Measurements from ENCODE around the gene EVA1A. TPM values are rescaled to one million over a fixed set of nuclear protein-coding genes. Genes with fewer than 3 reads are reported as not detected.

EVA1A gene
- total and polyA plus RNA-seq, 5 donors from 2014 or later: not detected

GRCh38 chr2:75586971-75587370 lies 26.2 kb upstream of the EVA1A start:
- Mint-ChIP-seq H3K9me3 (peaks cover 0 to 9% (median 0%) of the 10 kb centered on the region in 7 donors), H3K27ac (no peak overlapping the region), H3K36me3 (no peaks in the 10 kb centered on the region), H3K4me1 (no peaks in the 10 kb centered on the region), H3K4me3 (no peak overlapping the region), H3K27me3 (peaks cover 11% of the 10 kb centered on the region)
- Histone ChIP-seq H3K36me3 (ENCODE audit: control insufficient read depth, insufficient read depth, low read length) (no peaks in the 10 kb centered on the region), H3K4me1 (ENCODE audit: control insufficient read depth, insufficient read depth, low read length, poor library complexity, severe bottlenecking) (no peaks in the 10 kb centered on the region), H3K27ac (ENCODE audit: insufficient read depth, low read length, poor library complexity, severe bottlenecking) (no peak overlapping the region), H3K27me3 (ENCODE audit: control insufficient read depth, insufficient read depth, low read length) (no peaks in the 10 kb centered on the region), H3K9me3 (ENCODE audit: control insufficient read depth in 2 of 2, low read length in 2 of 2) (no peaks in the 10 kb centered on the region), H3K4me3 (ENCODE audit: low read depth, low read length) (no peak overlapping the region)
- ATAC-seq (ENCODE audit: low read depth in 2 of 2) (no peak), DNase-seq (no peak)

GRCh38 chr2:75582840-75583239 lies 22.1 kb upstream of the EVA1A start:
- Histone ChIP-seq H3K27me3 (ENCODE audit: control insufficient read depth, insufficient read depth, low read length) (no peaks in the 10 kb centered on the region), H3K9me3 (ENCODE audit: control insufficient read depth in 2 of 2, low read length in 2 of 2) (no peaks in the 10 kb centered on the region), H3K27ac (ENCODE audit: insufficient read depth, low read length, poor library complexity, severe bottlenecking) (no peak overlapping the region), H3K4me3 (ENCODE audit: low read depth, low read length) (no peak overlapping the region), H3K4me1 (ENCODE audit: control insufficient read depth, insufficient read depth, low read length, poor library complexity, severe bottlenecking) (no peaks in the 10 kb centered on the region), H3K36me3 (ENCODE audit: control insufficient read depth, insufficient read depth, low read length) (no peaks in the 10 kb centered on the region)
- ATAC-seq (ENCODE audit: low read depth in 2 of 2): no peak
- H3K36me3 Mint-ChIP-seq: no peaks in the 10 kb centered on the region
- no peaks in the 10 kb centered on the region for H3K4me1 Mint-ChIP-seq
- no peak overlapping the region for H3K4me3 Mint-ChIP-seq
- H3K27me3 Mint-ChIP-seq: peaks cover 2% of the 10 kb centered on the region
- peaks cover 0 to 9% (median 0%) of the 10 kb centered on the region in 7 donors for H3K9me3 Mint-ChIP-seq
- no peak for DNase-seq
- no peak overlapping the region for H3K27ac Mint-ChIP-seq

GRCh38 chr2:75580606-75581005 lies 19.9 kb upstream of the EVA1A start:
- H3K36me3 Mint-ChIP-seq: no peaks in the 10 kb centered on the region
- peaks cover 0 to 9% (median 0%) of the 10 kb centered on the region in 7 donors for H3K9me3 Mint-ChIP-seq
- Histone ChIP-seq H3K36me3 (ENCODE audit: control insufficient read depth, insufficient read depth, low read length) (no peaks in the 10 kb centered on the region), H3K27ac (ENCODE audit: insufficient read depth, low read length, poor library complexity, severe bottlenecking) (no peak overlapping the region), H3K4me1 (ENCODE audit: control insufficient read depth, insufficient read depth, low read length, poor library complexity, severe bottlenecking) (no peaks in the 10 kb centered on the region), H3K4me3 (ENCODE audit: low read depth, low read length) (no peak overlapping the region), H3K9me3 (ENCODE audit: control insufficient read depth in 2 of 2, low read length in 2 of 2) (no peaks in the 10 kb centered on the region), H3K27me3 (ENCODE audit: control insufficient read depth, insufficient read depth, low read length) (no peaks in the 10 kb centered on the region)
- no peak overlapping the region for H3K27ac Mint-ChIP-seq
- no peak for DNase-seq
- no peaks in the 10 kb centered on the region for H3K4me1 Mint-ChIP-seq
- no peak for ATAC-seq (ENCODE audit: low read depth in 2 of 2)
- no peaks in the 10 kb centered on the region for H3K27me3 Mint-ChIP-seq
- no peak overlapping the region for H3K4me3 Mint-ChIP-seq

- no peak overlapping the region for H3K27ac ChIP-seq (ENCODE audit: insufficient read depth, low read length, poor library complexity, severe bottlenecking)
- ATAC-seq (ENCODE audit: low read depth in 2 of 2) (no peak), DNase-seq (no peak)
- Mint-ChIP-seq H3K4me3 (no peak overlapping the region), H3K27me3 (no peaks in the 10 kb centered on the region), H3K36me3 (no peaks in the 10 kb centered on the region), H3K27ac (no peak overlapping the region), H3K9me3 (peaks cover 0 to 9% (median 0%) of the 10 kb centered on the region in 7 donors), H3K4me1 (no peaks in the 10 kb centered on the region)
- no peak overlapping the region for H3K4me3 ChIP-seq (ENCODE audit: low read depth, low read length)
- H3K4me1 ChIP-seq (ENCODE audit: control insufficient read depth, insufficient read depth, low read length, poor library complexity, severe bottlenecking): no peaks in the 10 kb centered on the region
- H3K27me3 ChIP-seq (ENCODE audit: control insufficient read depth, insufficient read depth, low read length): no peaks in the 10 kb centered on the region
- H3K9me3 ChIP-seq (ENCODE audit: control insufficient read depth in 2 of 2, low read length in 2 of 2): no peaks in the 10 kb centered on the region
- no peaks in the 10 kb centered on the region for H3K36me3 ChIP-seq (ENCODE audit: control insufficient read depth, insufficient read depth, low read length)
Observed at GRCh38 chr2:75580156-75580555, 19.4 kb upstream of the EVA1A start.

- Mint-ChIP-seq H3K4me3 (no peak overlapping the region), H3K9me3 (peaks cover 0 to 9% (median 0%) of the 10 kb centered on the region in 7 donors), H3K36me3 (no peaks in the 10 kb centered on the region), H3K27ac (no peak overlapping the region), H3K27me3 (no peaks in the 10 kb centered on the region), H3K4me1 (no peaks in the 10 kb centered on the region)
- DNase-seq (no peak), ATAC-seq (ENCODE audit: low read depth in 2 of 2) (no peak)
- no peaks in the 10 kb centered on the region for H3K9me3 ChIP-seq (ENCODE audit: control insufficient read depth in 2 of 2, low read length in 2 of 2)
- H3K27ac ChIP-seq (ENCODE audit: insufficient read depth, low read length, poor library complexity, severe bottlenecking): no peak overlapping the region
- H3K36me3 ChIP-seq (ENCODE audit: control insufficient read depth, insufficient read depth, low read length): no peaks in the 10 kb centered on the region
- H3K27me3 ChIP-seq (ENCODE audit: control insufficient read depth, insufficient read depth, low read length): no peaks in the 10 kb centered on the region
- no peaks in the 10 kb centered on the region for H3K4me1 ChIP-seq (ENCODE audit: control insufficient read depth, insufficient read depth, low read length, poor library complexity, severe bottlenecking)
- no peak overlapping the region for H3K4me3 ChIP-seq (ENCODE audit: low read depth, low read length)
Observed at GRCh38 chr2:75579186-75579585, 18.4 kb upstream of the EVA1A start.

- no peaks in the 10 kb centered on the region for H3K27me3 Mint-ChIP-seq
Observed at GRCh38 chr2:75577280-75577679, 16.5 kb upstream of the EVA1A start.

GRCh38 chr2:75574106-75574505 lies 13.4 kb upstream of the EVA1A start:
- ATAC-seq (ENCODE audit: low read depth in 2 of 2) (no peak), DNase-seq (no peak)
- Mint-ChIP-seq H3K4me1 (no peaks in the 10 kb centered on the region), H3K27ac (no peak overlapping the region), H3K27me3 (peaks cover 6% of the 10 kb centered on the region), H3K9me3 (peaks cover 0 to 3% (median 0%) of the 10 kb centered on the region in 7 donors), H3K36me3 (no peaks in the 10 kb centered on the region), H3K4me3 (no peak overlapping the region)
- Histone ChIP-seq H3K4me3 (ENCODE audit: low read depth, low read length) (no peak overlapping the region), H3K27ac (ENCODE audit: insufficient read depth, low read length, poor library complexity, severe bottlenecking) (no peak overlapping the region), H3K9me3 (ENCODE audit: control insufficient read depth in 2 of 2, low read length in 2 of 2) (no peaks in the 10 kb centered on the region), H3K36me3 (ENCODE audit: control insufficient read depth, insufficient read depth, low read length) (no peaks in the 10 kb centered on the region), H3K27me3 (ENCODE audit: control insufficient read depth, insufficient read depth, low read length) (peaks cover 2% of the 10 kb centered on the region), H3K4me1 (ENCODE audit: control insufficient read depth, insufficient read depth, low read length, poor library complexity, severe bottlenecking) (no peaks in the 10 kb centered on the region)

More at GRCh38 chr2:75577280-75577679, 16.5 kb upstream of the EVA1A start:
- Mint-ChIP-seq H3K9me3 (peaks cover 0 to 6% (median 0%) of the 10 kb centered on the region in 7 donors), H3K36me3 (no peaks in the 10 kb centered on the region), H3K4me1 (no peaks in the 10 kb centered on the region), H3K27ac (no peak overlapping the region), H3K4me3 (no peak overlapping the region)
- Histone ChIP-seq H3K9me3 (ENCODE audit: control insufficient read depth in 2 of 2, low read length in 2 of 2) (no peaks in the 10 kb centered on the region), H3K4me1 (ENCODE audit: control insufficient read depth, insufficient read depth, low read length, poor library complexity, severe bottlenecking) (no peaks in the 10 kb centered on the region), H3K4me3 (ENCODE audit: low read depth, low read length) (no peak overlapping the region), H3K27ac (ENCODE audit: insufficient read depth, low read length, poor library complexity, severe bottlenecking) (no peak overlapping the region), H3K27me3 (ENCODE audit: control insufficient read depth, insufficient read depth, low read length) (no peaks in the 10 kb centered on the region), H3K36me3 (ENCODE audit: control insufficient read depth, insufficient read depth, low read length) (no peaks in the 10 kb centered on the region)
- DNase-seq: no peak
- ATAC-seq (ENCODE audit: low read depth in 2 of 2): no peak

- Histone ChIP-seq H3K36me3 (ENCODE audit: control insufficient read depth, insufficient read depth, low read length) (no peaks in the 10 kb centered on the region), H3K9me3 (ENCODE audit: control insufficient read depth in 2 of 2, low read length in 2 of 2) (no peaks in the 10 kb centered on the region), H3K4me3 (ENCODE audit: low read depth, low read length) (no peak overlapping the region), H3K27ac (ENCODE audit: insufficient read depth, low read length, poor library complexity, severe bottlenecking) (no peak overlapping the region), H3K27me3 (ENCODE audit: control insufficient read depth, insufficient read depth, low read length) (peaks cover 2% of the 10 kb centered on the region), H3K4me1 (ENCODE audit: control insufficient read depth, insufficient read depth, low read length, poor library complexity, severe bottlenecking) (no peaks in the 10 kb centered on the region)
- no peak overlapping the region for H3K4me3 Mint-ChIP-seq
- no peak for ATAC-seq (ENCODE audit: low read depth in 2 of 2)
- DNase-seq: no peak
- H3K9me3 Mint-ChIP-seq: peaks cover 0 to 3% (median 0%) of the 10 kb centered on the region in 7 donors
- H3K4me1 Mint-ChIP-seq: no peaks in the 10 kb centered on the region
- no peak overlapping the region for H3K27ac Mint-ChIP-seq
- no peaks in the 10 kb centered on the region for H3K36me3 Mint-ChIP-seq
- peaks cover 6% of the 10 kb centered on the region for H3K27me3 Mint-ChIP-seq
Observed at GRCh38 chr2:75573145-75573878, 12.6 kb upstream of the EVA1A start.
